Effector memory CD8-positive, alpha-beta T cell (primary cell): Measurements from ENCODE around the gene CMTM4.

Source experiments
- ATAC-seq: fragments of 150-1000 bp; cut with Tn5 transposase; replicated peaks from 2 replicates; pipeline ENCODE4 v1.10.0; 2021; ENCODE audit warnings: mild to moderate bottlenecking, moderate library complexity
- DNase-seq, 3 experiments: peaks; one replicate each; pipeline ENCODE4 v3.0.0; 2021
- H3K27ac Mint-ChIP-seq, 2 donors: one replicate each; pipeline ENCODE4 v1.8.0; 2022; ENCODE audit warnings: mild to moderate bottlenecking in 2 of 2, mixed read lengths in 2 of 2, moderate library complexity in 2 of 2
- H3K27me3 Mint-ChIP-seq, 2 donors: one replicate each; pipeline ENCODE4 v1.8.0; 2022; ENCODE audit warnings: mixed read lengths in 2 of 2
- H3K36me3 Mint-ChIP-seq: one replicate; pipeline ENCODE4 v1.8.0; 2022; ENCODE audit warnings: mild to moderate bottlenecking, moderate library complexity, mixed read lengths; ENCODE audit not compliant: insufficient read depth
- H3K4me1 Mint-ChIP-seq, 2 donors: one replicate each; pipeline ENCODE4 v1.8.0; 2022; ENCODE audit warnings: low read depth in 2 of 2, mixed read lengths in 2 of 2
- H3K4me3 Mint-ChIP-seq, 2 donors: one replicate each; pipeline ENCODE4 v1.8.0; 2022; ENCODE audit warnings: mild to moderate bottlenecking in 2 of 2, mixed read lengths in 2 of 2, moderate library complexity in 2 of 2
- H3K9me3 Mint-ChIP-seq, 2 donors: one replicate each; pipeline ENCODE4 v1.8.0; 2022; ENCODE audit warnings: mixed read lengths in 2 of 2
- total RNA-seq, 9 experiments: gene quantifications; one replicate each; lab custom pipeline; 2026; lab: John Stamatoyannopoulos, UW

The CMTM4 gene
- 0.67 to 12.0 (median 5.5) reads per million in 9 experiments for total RNA-seq

GRCh38 chr16:66696669-66697630 lies at the start of gene CMTM4:
CMTM4 (minus strand) TSS chr16:66696743; CDS start chr16:66696525, 218 bp downstream.
- peaks cover 6% of the 10 kb centered on the region for H3K36me3 Mint-ChIP-seq
- ATAC-seq (peak; percentile 91), DNase-seq (peak; percentile 53 to 59 (median 59))
- H3K27ac Mint-ChIP-seq = peak within 1 kb of the TSS in 1 of 2 donors; percentile 60
- H3K4me3 Mint-ChIP-seq = peak within 1 kb of the TSS; percentile 76 to 79
- peaks cover 5 to 21% of the 10 kb centered on the region in 2 donors for H3K27me3 Mint-ChIP-seq
- peaks cover 0 to 8% of the 10 kb centered on the region in 2 donors for H3K4me1 Mint-ChIP-seq
- H3K9me3 Mint-ChIP-seq = no peaks in the 10 kb centered on the region

GRCh38 chr16:66746048-66746447 lies 49.5 kb upstream of the CMTM4 start:
- no peaks in the 10 kb centered on the region for H3K9me3 Mint-ChIP-seq
- peaks cover 72% of the 10 kb centered on the region for H3K36me3 Mint-ChIP-seq
- H3K4me3 Mint-ChIP-seq = no peak overlapping the region
- no peak for ATAC-seq
- peaks cover 34 to 37% of the 10 kb centered on the region in 2 donors for H3K4me1 Mint-ChIP-seq
- no peaks in the 10 kb centered on the region for H3K27me3 Mint-ChIP-seq
- H3K27ac Mint-ChIP-seq = peak overlapping the region in 1 of 2 donors; percentile 3
- no peak for DNase-seq

- H3K27ac Mint-ChIP-seq = no peak overlapping the region
- H3K36me3 Mint-ChIP-seq = peaks cover 81% of the 10 kb centered on the region
- no peak for DNase-seq
- H3K27me3 Mint-ChIP-seq = no peaks in the 10 kb centered on the region
- no peak overlapping the region for H3K4me3 Mint-ChIP-seq
- H3K9me3 Mint-ChIP-seq = no peaks in the 10 kb centered on the region
- peaks cover 17 to 25% of the 10 kb centered on the region in 2 donors for H3K4me1 Mint-ChIP-seq
- ATAC-seq = no peak
These were observed 45.6 kb upstream of the CMTM4 start for GRCh38 chr16:66741950-66742808.

GRCh38 chr16:66741169-66741900 lies 44.8 kb upstream of the CMTM4 start:
- no peaks in the 10 kb centered on the region for H3K9me3 Mint-ChIP-seq
- H3K27me3 Mint-ChIP-seq = no peaks in the 10 kb centered on the region
- DNase-seq (no peak), ATAC-seq (no peak)
- no peak overlapping the region for H3K4me3 Mint-ChIP-seq
- peaks cover 14 to 20% of the 10 kb centered on the region in 2 donors for H3K4me1 Mint-ChIP-seq
- H3K27ac Mint-ChIP-seq = no peak overlapping the region
- peaks cover 85% of the 10 kb centered on the region for H3K36me3 Mint-ChIP-seq

GRCh38 chr16:66740533-66740932 lies 44.0 kb upstream of the CMTM4 start:
- DNase-seq (no peak), ATAC-seq (no peak)
- peak overlapping the region; percentile 65 to 77 for H3K27ac Mint-ChIP-seq
- H3K9me3 Mint-ChIP-seq = no peaks in the 10 kb centered on the region
- H3K27me3 Mint-ChIP-seq = no peaks in the 10 kb centered on the region
- H3K36me3 Mint-ChIP-seq = peaks cover 85% of the 10 kb centered on the region
- no peak overlapping the region for H3K4me3 Mint-ChIP-seq
- H3K4me1 Mint-ChIP-seq = peaks cover 10 to 15% of the 10 kb centered on the region in 2 donors

GRCh38 chr16:66740010-66740409 lies 43.5 kb upstream of the CMTM4 start:
- H3K9me3 Mint-ChIP-seq = no peaks in the 10 kb centered on the region

GRCh38 chr16:66735891-66736290 lies 39.3 kb upstream of the CMTM4 start:
- H3K27me3 Mint-ChIP-seq = no peaks in the 10 kb centered on the region
- ATAC-seq (no peak), DNase-seq (no peak)
- H3K9me3 Mint-ChIP-seq = no peaks in the 10 kb centered on the region
- peaks cover 88% of the 10 kb centered on the region for H3K36me3 Mint-ChIP-seq
- H3K4me1 Mint-ChIP-seq = peaks cover 8 to 12% of the 10 kb centered on the region in 2 donors
- H3K4me3 Mint-ChIP-seq = no peak overlapping the region
- H3K27ac Mint-ChIP-seq = peak overlapping the region in 1 of 2 donors; percentile 52

More at GRCh38 chr16:66740010-66740409, 43.5 kb upstream of the CMTM4 start:
- Mint-ChIP-seq H3K4me3 (no peak overlapping the region), H3K27me3 (no peaks in the 10 kb centered on the region), H3K4me1 (peaks cover 10 to 15% of the 10 kb centered on the region in 2 donors), H3K27ac (peak overlapping the region in 1 of 2 donors; percentile 77), H3K36me3 (peaks cover 87% of the 10 kb centered on the region)
- DNase-seq (peak; percentile 12 to 26 (median 20)), ATAC-seq (peak; percentile 68)

- Mint-ChIP-seq H3K9me3 (no peaks in the 10 kb centered on the region), H3K27ac (peak overlapping the region in 1 of 2 donors; percentile 14), H3K4me1 (peaks cover 4 to 6% of the 10 kb centered on the region in 2 donors), H3K4me3 (no peak overlapping the region), H3K27me3 (no peaks in the 10 kb centered on the region), H3K36me3 (peaks cover 77% of the 10 kb centered on the region)
- no peak for ATAC-seq
- DNase-seq = no peak
These were observed 34.6 kb upstream of the CMTM4 start for GRCh38 chr16:66731101-66731500.

- no peak for ATAC-seq
- peaks cover 77% of the 10 kb centered on the region for H3K36me3 Mint-ChIP-seq
- no peak for DNase-seq
- H3K27me3 Mint-ChIP-seq = no peaks in the 10 kb centered on the region
- H3K4me3 Mint-ChIP-seq = no peak overlapping the region
- peak overlapping the region in 1 of 2 donors; percentile 53 for H3K27ac Mint-ChIP-seq
- peaks cover 4 to 6% of the 10 kb centered on the region in 2 donors for H3K4me1 Mint-ChIP-seq
- no peaks in the 10 kb centered on the region for H3K9me3 Mint-ChIP-seq
These were observed 32.3 kb upstream of the CMTM4 start for GRCh38 chr16:66728804-66729203.

- peak overlapping the region in 1 of 2 donors; percentile 30 for H3K27ac Mint-ChIP-seq
These were observed 31.7 kb upstream of the CMTM4 start for GRCh38 chr16:66728117-66728787.

GRCh38 chr16:66720766-66721165 lies 24.2 kb upstream of the CMTM4 start:
- peaks cover 0 to 3% of the 10 kb centered on the region in 2 donors for H3K4me1 Mint-ChIP-seq
- ATAC-seq (no peak), DNase-seq (no peak)
- H3K27me3 Mint-ChIP-seq = no peaks in the 10 kb centered on the region
- H3K27ac Mint-ChIP-seq = peak overlapping the region in 1 of 2 donors; percentile 35
- H3K9me3 Mint-ChIP-seq = no peaks in the 10 kb centered on the region
- H3K4me3 Mint-ChIP-seq = no peak overlapping the region
- peaks cover 50% of the 10 kb centered on the region for H3K36me3 Mint-ChIP-seq

More at GRCh38 chr16:66728117-66728787, 31.7 kb upstream of the CMTM4 start:
- H3K36me3 Mint-ChIP-seq = peaks cover 77% of the 10 kb centered on the region
- ATAC-seq (peak; percentile 86), DNase-seq (no peak)
- no peak overlapping the region for H3K4me3 Mint-ChIP-seq
- H3K27me3 Mint-ChIP-seq = no peaks in the 10 kb centered on the region
- H3K9me3 Mint-ChIP-seq = no peaks in the 10 kb centered on the region
- peaks cover 4 to 6% of the 10 kb centered on the region in 2 donors for H3K4me1 Mint-ChIP-seq

- no peak for DNase-seq
- no peak for ATAC-seq
- H3K27me3 Mint-ChIP-seq = no peaks in the 10 kb centered on the region
- no peak overlapping the region for H3K27ac Mint-ChIP-seq
- H3K4me3 Mint-ChIP-seq = no peak overlapping the region
- H3K36me3 Mint-ChIP-seq = peaks cover 35% of the 10 kb centered on the region
- H3K4me1 Mint-ChIP-seq = peaks cover 0 to 3% of the 10 kb centered on the region in 2 donors
- no peaks in the 10 kb centered on the region for H3K9me3 Mint-ChIP-seq
These were observed 22.7 kb upstream of the CMTM4 start for GRCh38 chr16:66719246-66719645.
